Sigmoid colon (tissue), 7 donors: ENCODE measurements around the gene CD28. TPM values are rescaled to one million over a fixed set of nuclear protein-coding genes. Genes with fewer than 3 reads are reported as not detected.

ENCODE experiments used
- DNase-seq: peaks from one replicate; pipeline ENCODE4 v3.0.0-alpha.2; 2019
- H3K27ac ChIP-seq, 4 donors: fragments of 200-600 bp; sonication (generic); one replicate each; pipeline ENCODE4 v1.5.1; 2016 to 2019; ENCODE audit warnings: mild to moderate bottlenecking in 1 of 4
- H3K27me3 ChIP-seq, 3 donors: fragments of 200-600 bp; sonication (generic); one replicate each; pipeline ENCODE4 v1.5.1; 2019; ENCODE audit warnings: mild to moderate bottlenecking in 1 of 3
- H3K36me3 ChIP-seq, 4 donors: fragments of 200-600 bp; sonication (generic); one replicate each; pipeline ENCODE4 v1.5.1; 2016 to 2019
- H3K4me1 ChIP-seq, 4 donors: fragments of 200-600 bp; sonication (generic); one replicate each; pipeline ENCODE4 v1.5.1; 2017 to 2019
- H3K4me3 ChIP-seq, 4 donors: fragments of 200-600 bp; sonication (generic); one replicate each; pipeline ENCODE4 v1.5.1; 2017 to 2019; ENCODE audit warnings: mild to moderate bottlenecking in 2 of 4, moderate library complexity in 1 of 4
- H3K9me3 ChIP-seq, 4 donors: fragments of 200-600 bp in 3 of 4; sonication (generic) in 3 of 4; one replicate each; pipeline versions ENCODE4 v1.5.1 to v1.6.1; 2013 to 2019
- EP300 ChIP-seq, 4 donors: sonication (generic); formaldehyde crosslinking; IDR thresholded peaks; one replicate each; pipeline ENCODE4 v1.6.1; 2017; ENCODE audit warnings: antibody characterized with exemption in 4 of 4
- POLR2A ChIP-seq, 2 donors: fragments of 450-650 bp; IDR thresholded peaks; one replicate each; pipeline ENCODE4 v1.6.1; 2016; ENCODE audit warnings: antibody characterized with exemption in 2 of 2, mild to moderate bottlenecking in 2 of 2, moderate library complexity in 2 of 2
- POLR2AphosphoS5 ChIP-seq, 4 donors: sonication (generic); formaldehyde crosslinking; IDR thresholded peaks; one replicate each; pipeline ENCODE4 v1.6.1; 2017; ENCODE audit warnings: antibody characterized with exemption in 4 of 4
- WGBS, 2 donors: extraction: QIAGEN DNeasy Blood & Tissue Kit; methylation state at CpG; one replicate each; pipeline ENCODE4 v1.1.7; 2013; 5-methylcytosine and 5-hydroxymethylcytosine counted together
- intact Hi-C: fragments of 100-400 bp; cut with DNase I; formaldehyde crosslinking; loops from one replicate; pipeline ENCODE4 v1.15.1; 2023
- polyA plus RNA-seq, 3 donors: library from polyadenylated mRNA; stranded (reverse); fragments of 200-250 nt; gene quantifications; one replicate each; pipeline ENCODE4 v1.2.3, GENCODE V29; 2013
- total RNA-seq, 4 donors: library from RNA; depleted of rRNA; stranded (reverse); fragments of >200 nt; gene quantifications; one replicate each; pipeline ENCODE4 v1.1.0, GENCODE V29; 2016
- TF ChIP-seq, protein P1 (sequence below), 4 experiments: fragments of 450-650 bp in 3 of 4; fragments of 200-600 bp in 1 of 4; IDR thresholded peaks; one replicate each; pipeline ENCODE4 v1.5.1; 2016 to 2019; ENCODE audit warnings: antibody characterized with exemption in 4 of 4, mild to moderate bottlenecking in 3 of 4, moderate library complexity in 2 of 4
- donor health status: healthy with polysubstance abuse.
- donor health status: Bipolar disorder and iron deficiency.
- donor health status: healthy.

CD28 gene
- total and polyA plus RNA-seq, 7 donors = under 0.01 to 6.2 (median 1.1) TPM

DNA sequence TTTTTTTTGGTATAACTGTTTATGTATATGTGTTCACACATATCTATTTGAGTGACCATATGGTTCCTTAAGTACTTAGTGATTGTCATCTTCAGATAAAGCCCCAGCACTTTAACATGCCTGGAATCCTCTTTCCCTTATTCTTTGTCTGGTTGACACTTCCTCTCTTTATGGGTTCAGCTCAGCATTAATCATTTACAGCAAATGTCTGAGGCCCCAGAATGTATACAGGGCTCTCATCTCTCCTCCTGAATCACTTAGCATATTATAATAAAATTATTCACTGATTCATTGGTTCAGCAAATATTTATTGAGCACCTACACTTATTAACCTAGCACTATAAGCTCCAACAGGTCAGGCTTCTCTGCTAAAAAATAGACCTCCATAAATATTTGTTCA is 43.5 kb upstream of the CD28 start:
- DNase-seq = no peak
- Histone ChIP-seq H3K27ac (no peak overlapping the region), H3K4me1 (no peaks in the 10 kb centered on the region), H3K27me3 (no peaks in the 10 kb centered on the region), H3K36me3 (no peaks in the 10 kb centered on the region), H3K9me3 (no peaks in the 10 kb centered on the region), H3K4me3 (no peak overlapping the region)
- intact Hi-C loops = no loop called here
- TF ChIP-seq POLR2A (IDR thresholded peaks at IDR 0.05) = no peak
- TF ChIP-seq EP300 (IDR thresholded peaks at IDR 0.05) = no peak
- no peak for TF ChIP-seq POLR2AphosphoS5 (IDR thresholded peaks at IDR 0.05)
- TF ChIP-seq, protein P1, sequence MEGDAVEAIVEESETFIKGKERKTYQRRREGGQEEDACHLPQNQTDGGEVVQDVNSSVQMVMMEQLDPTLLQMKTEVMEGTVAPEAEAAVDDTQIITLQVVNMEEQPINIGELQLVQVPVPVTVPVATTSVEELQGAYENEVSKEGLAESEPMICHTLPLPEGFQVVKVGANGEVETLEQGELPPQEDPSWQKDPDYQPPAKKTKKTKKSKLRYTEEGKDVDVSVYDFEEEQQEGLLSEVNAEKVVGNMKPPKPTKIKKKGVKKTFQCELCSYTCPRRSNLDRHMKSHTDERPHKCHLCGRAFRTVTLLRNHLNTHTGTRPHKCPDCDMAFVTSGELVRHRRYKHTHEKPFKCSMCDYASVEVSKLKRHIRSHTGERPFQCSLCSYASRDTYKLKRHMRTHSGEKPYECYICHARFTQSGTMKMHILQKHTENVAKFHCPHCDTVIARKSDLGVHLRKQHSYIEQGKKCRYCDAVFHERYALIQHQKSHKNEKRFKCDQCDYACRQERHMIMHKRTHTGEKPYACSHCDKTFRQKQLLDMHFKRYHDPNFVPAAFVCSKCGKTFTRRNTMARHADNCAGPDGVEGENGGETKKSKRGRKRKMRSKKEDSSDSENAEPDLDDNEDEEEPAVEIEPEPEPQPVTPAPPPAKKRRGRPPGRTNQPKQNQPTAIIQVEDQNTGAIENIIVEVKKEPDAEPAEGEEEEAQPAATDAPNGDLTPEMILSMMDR (IDR thresholded peaks at IDR 0.05) = no peak

- WGBS, 2 donors = 86 to 87% methylated on average over 7 of the region's 7 CpGs
Measured at GRCh38 chr2:203664029-203664755, 42.2 kb upstream of the CD28 start.

GRCh38 chr2:203667838-203668237 is 38.6 kb upstream of the CD28 start:
- DNase-seq = no peak
- Histone ChIP-seq H3K27me3 (no peaks in the 10 kb centered on the region), H3K27ac (no peak overlapping the region), H3K9me3 (no peaks in the 10 kb centered on the region), H3K36me3 (no peaks in the 10 kb centered on the region), H3K4me1 (no peaks in the 10 kb centered on the region), H3K4me3 (no peak overlapping the region)
- intact Hi-C loops = no loop called here
- 97 to 99% methylated on average over 2 of the region's 2 CpGs for WGBS, 2 donors
- TF ChIP-seq POLR2AphosphoS5 (IDR thresholded peaks at IDR 0.05) (no peak), EP300 (IDR thresholded peaks at IDR 0.05) (no peak), POLR2A (IDR thresholded peaks at IDR 0.05) (no peak)
- TF ChIP-seq, protein P1 (IDR thresholded peaks at IDR 0.05) = no peak

More at GRCh38 chr2:203664029-203664755, 42.2 kb upstream of the CD28 start:
- H3K9me3 ChIP-seq = no peaks in the 10 kb centered on the region
- no peaks in the 10 kb centered on the region for H3K4me1 ChIP-seq
- no peak for DNase-seq
- TF ChIP-seq, protein P1 (IDR thresholded peaks at IDR 0.05) = no peak
- TF ChIP-seq POLR2A (IDR thresholded peaks at IDR 0.05) = no peak
- TF ChIP-seq EP300 (IDR thresholded peaks at IDR 0.05) = no peak
- no peak for TF ChIP-seq POLR2AphosphoS5 (IDR thresholded peaks at IDR 0.05)
- no peaks in the 10 kb centered on the region for H3K27me3 ChIP-seq
- intact Hi-C loops = no loop called here
- no peaks in the 10 kb centered on the region for H3K36me3 ChIP-seq
- H3K27ac ChIP-seq = no peak overlapping the region
- H3K4me3 ChIP-seq = no peak overlapping the region

GRCh38 chr2:203669820-203670219 is 36.6 kb upstream of the CD28 start:
- no peak overlapping the region for H3K27ac ChIP-seq
- no peaks in the 10 kb centered on the region for H3K4me1 ChIP-seq
- no peak for TF ChIP-seq POLR2A (IDR thresholded peaks at IDR 0.05)
- TF ChIP-seq EP300 (IDR thresholded peaks at IDR 0.05) = no peak
- TF ChIP-seq, protein P1 (IDR thresholded peaks at IDR 0.05) = no peak
- TF ChIP-seq POLR2AphosphoS5 (IDR thresholded peaks at IDR 0.05) = no peak
- 67 to 72% methylated on average over 2 of the region's 2 CpGs for WGBS, 2 donors
- H3K27me3 ChIP-seq = no peaks in the 10 kb centered on the region
- intact Hi-C loops = loop anchor here (10.0 kb wide), 1 partner anchor 365 kb away; no protein-coding TSS in a partner anchor
- H3K4me3 ChIP-seq = no peak overlapping the region
- DNase-seq = no peak
- H3K9me3 ChIP-seq = no peaks in the 10 kb centered on the region
- no peaks in the 10 kb centered on the region for H3K36me3 ChIP-seq

DNA sequence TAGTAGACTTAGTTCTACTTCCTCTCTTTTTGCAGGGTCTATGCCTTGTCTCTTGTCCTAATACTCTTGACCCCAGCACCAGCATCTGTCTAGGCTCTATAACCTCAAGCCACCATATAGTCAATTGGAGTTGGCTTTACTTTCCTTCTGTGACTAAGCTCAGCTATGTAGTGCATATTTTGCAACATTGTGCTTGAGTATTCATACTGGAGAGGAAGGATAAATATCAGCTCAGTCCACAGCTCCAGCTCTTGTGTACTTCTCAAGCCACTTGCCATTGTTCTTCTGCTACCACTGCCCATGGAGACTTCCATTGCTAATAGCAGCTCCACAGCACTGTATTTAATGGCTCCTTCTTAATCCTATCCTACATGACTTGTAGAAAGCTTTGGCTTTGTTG is 35.5 kb upstream of the CD28 start:
- intact Hi-C loops = loop anchor here (10.0 kb wide), 1 partner anchor 366 kb away; no protein-coding TSS in a partner anchor
- no peak for DNase-seq
- TF ChIP-seq, protein P1 (IDR thresholded peaks at IDR 0.05) = no peak
- TF ChIP-seq POLR2A (IDR thresholded peaks at IDR 0.05) = no peak
- no peak for TF ChIP-seq POLR2AphosphoS5 (IDR thresholded peaks at IDR 0.05)
- no peak for TF ChIP-seq EP300 (IDR thresholded peaks at IDR 0.05)
- Histone ChIP-seq H3K36me3 (no peaks in the 10 kb centered on the region), H3K4me3 (no peak overlapping the region), H3K27me3 (no peaks in the 10 kb centered on the region), H3K9me3 (no peaks in the 10 kb centered on the region), H3K27ac (no peak overlapping the region), H3K4me1 (no peaks in the 10 kb centered on the region)
